Uterus (tissue), 2 donors: Measurements from ENCODE around the gene COL6A3.

Experiments
- POLR2A ChIP-seq, 2 donors: fragments of 450-650 bp; IDR thresholded peaks; one replicate each; pipeline ENCODE4 v1.6.1; 2016; ENCODE audit warnings: antibody characterized with exemption in 2 of 2, mild to moderate bottlenecking in 1 of 2, moderate library complexity in 1 of 2
- TF ChIP-seq, protein P1 (sequence below), 4 experiments: fragments of 200-600 bp in 2 of 4; fragments of 450-650 bp in 2 of 4; sonication (generic) in 2 of 4; IDR thresholded peaks; one replicate each; pipeline ENCODE4 v1.5.1; 2016 to 2019; ENCODE audit warnings: antibody characterized with exemption in 4 of 4, mild to moderate bottlenecking in 2 of 4, moderate library complexity in 1 of 4

DNA sequence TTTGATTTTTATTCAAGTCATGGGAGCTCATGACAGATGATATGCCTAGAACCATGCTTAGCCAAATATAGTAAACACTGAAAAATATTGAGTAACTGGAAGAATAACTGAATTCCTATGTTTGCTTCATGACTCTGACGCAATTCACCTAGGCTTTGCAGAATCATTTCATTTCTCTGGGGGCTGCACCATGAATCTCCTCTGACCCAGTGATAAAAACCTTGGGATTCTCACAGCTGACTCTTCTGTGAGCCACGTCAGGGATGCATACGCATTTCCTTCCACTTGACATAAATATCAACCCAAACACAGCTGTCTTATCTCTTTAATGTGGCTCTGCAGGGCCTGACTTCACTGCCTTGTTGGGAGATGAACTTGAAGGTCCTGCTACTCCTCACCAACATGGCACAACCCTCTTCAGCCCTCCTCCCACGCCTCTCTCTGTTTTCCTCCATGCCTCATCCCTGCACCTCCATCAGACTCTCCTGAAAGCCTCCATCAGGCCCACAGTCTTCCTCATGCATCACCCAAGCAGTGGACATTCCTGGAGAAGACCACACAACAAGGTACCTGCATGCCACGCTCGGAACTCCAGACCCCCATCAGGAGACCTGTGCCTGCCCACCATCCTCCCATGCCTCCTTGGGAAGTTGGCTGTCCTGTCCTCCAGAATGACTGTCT lies 29.8 kb downstream of the COL6A3 start:
- no peak for TF ChIP-seq POLR2A (IDR thresholded peaks at IDR 0.05)
- TF ChIP-seq, protein P1, sequence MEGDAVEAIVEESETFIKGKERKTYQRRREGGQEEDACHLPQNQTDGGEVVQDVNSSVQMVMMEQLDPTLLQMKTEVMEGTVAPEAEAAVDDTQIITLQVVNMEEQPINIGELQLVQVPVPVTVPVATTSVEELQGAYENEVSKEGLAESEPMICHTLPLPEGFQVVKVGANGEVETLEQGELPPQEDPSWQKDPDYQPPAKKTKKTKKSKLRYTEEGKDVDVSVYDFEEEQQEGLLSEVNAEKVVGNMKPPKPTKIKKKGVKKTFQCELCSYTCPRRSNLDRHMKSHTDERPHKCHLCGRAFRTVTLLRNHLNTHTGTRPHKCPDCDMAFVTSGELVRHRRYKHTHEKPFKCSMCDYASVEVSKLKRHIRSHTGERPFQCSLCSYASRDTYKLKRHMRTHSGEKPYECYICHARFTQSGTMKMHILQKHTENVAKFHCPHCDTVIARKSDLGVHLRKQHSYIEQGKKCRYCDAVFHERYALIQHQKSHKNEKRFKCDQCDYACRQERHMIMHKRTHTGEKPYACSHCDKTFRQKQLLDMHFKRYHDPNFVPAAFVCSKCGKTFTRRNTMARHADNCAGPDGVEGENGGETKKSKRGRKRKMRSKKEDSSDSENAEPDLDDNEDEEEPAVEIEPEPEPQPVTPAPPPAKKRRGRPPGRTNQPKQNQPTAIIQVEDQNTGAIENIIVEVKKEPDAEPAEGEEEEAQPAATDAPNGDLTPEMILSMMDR (IDR thresholded peaks at IDR 0.05) = no peak
